SH-SY5Y (cell line): Measurements from ENCODE around the gene RNF214.

Experiments used
- GATA2 ChIP-seq: IDR thresholded peaks from 2 replicates; pipeline ENCODE4 v1.6.1; 2011; ENCODE audit warnings: mild to moderate bottlenecking, low read depth, low read length
- GATA3 ChIP-seq: IDR thresholded peaks from 2 replicates; pipeline ENCODE4 v1.6.1; 2011; ENCODE audit warnings: low read depth, mild to moderate bottlenecking, low read length, moderate library complexity

RNF214 gene

GRCh38 chr11:117221775-117222517 lies 10.5 kb upstream of the RNF214 start:
- TF ChIP-seq GATA3 = no peak
- TF ChIP-seq GATA2 = no peak

DNA sequence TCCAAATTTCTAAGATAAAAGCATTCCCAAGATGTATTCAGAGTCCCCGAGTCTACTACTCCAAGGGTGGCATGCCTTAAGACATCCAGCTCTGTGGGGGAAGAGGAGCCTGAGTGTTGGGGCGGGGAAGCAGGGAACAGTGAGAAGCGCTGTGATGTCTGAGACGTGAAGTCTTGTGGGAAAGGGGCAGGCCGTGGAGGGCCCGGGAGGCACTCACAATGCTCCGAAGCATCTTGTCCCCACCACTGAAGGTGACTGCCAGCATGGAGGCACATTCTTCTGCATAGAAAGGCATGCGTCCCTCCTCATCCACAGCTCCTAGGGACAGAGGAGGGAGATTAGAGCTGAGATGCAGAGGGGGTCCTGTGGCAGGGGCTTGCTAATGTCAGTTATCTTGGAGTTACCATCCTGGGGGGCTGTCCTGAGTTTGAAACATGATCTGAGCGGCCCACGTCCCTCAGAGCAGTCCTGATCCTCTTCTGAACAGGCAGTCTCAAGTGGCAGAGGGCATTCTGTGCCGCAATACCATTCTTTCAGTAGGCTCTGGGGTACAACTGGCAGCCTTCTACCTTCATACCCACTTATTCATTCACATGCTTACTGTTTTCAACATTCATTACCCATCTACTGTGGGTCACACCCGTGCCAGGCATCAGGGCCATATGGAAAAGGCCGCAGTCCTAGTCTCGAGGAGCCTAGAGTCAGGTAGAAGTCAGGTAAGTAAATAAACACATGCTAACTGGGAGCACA lies 9.3 kb upstream of the RNF214 start:
- no peak for TF ChIP-seq GATA2
- TF ChIP-seq GATA3 = no peak

DNA sequence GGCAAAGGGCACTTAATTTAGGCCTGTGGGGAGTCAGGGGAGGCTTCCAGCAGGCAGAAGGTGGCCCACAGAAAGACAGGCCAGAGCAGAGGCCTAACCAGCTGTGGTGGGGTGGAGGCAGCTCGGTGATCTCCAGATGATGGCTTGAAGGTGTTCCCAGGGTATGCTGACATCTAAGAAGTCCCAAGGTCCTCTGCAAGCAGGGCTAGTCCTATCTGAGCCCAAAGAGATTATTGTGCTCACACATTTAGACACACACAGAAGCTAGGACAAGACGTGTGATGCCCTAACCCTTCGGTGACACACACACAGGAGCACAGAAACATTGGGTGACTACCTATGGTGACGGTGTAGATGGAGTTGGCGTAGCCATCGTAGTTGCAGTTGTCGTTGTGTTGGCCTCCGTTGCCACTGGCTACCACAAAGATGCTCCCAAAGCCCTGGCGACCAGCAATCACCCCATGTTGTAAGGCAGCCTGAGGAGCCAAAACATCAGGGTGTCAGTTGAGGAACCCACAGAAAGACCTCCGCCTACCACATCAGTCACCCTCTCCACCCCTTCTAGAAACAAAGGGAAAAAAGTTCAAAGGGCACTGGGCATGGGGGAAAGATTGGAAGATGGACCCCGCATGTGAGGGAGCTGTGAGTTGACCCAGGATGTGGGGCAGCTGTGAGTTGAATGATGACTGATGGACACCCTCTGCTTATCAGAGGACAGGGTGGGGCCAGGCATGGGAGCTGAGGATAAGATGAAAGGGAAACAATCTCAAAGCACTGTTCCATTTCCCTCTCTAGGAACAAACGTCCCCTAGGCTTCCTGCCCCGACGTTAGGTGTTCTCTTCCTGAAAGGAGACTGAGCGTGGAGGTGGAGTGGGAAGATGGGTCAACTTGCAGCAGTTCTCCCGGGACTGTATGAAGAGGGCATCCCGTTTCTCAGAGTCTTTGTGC lies 8.5 kb upstream of the RNF214 start:
- TF ChIP-seq GATA2 = no peak
- no peak for TF ChIP-seq GATA3

- no peak for TF ChIP-seq GATA2
- no peak for TF ChIP-seq GATA3
Measured at GRCh38 chr11:117225553-117226170, 6.8 kb upstream of the RNF214 start.

DNA sequence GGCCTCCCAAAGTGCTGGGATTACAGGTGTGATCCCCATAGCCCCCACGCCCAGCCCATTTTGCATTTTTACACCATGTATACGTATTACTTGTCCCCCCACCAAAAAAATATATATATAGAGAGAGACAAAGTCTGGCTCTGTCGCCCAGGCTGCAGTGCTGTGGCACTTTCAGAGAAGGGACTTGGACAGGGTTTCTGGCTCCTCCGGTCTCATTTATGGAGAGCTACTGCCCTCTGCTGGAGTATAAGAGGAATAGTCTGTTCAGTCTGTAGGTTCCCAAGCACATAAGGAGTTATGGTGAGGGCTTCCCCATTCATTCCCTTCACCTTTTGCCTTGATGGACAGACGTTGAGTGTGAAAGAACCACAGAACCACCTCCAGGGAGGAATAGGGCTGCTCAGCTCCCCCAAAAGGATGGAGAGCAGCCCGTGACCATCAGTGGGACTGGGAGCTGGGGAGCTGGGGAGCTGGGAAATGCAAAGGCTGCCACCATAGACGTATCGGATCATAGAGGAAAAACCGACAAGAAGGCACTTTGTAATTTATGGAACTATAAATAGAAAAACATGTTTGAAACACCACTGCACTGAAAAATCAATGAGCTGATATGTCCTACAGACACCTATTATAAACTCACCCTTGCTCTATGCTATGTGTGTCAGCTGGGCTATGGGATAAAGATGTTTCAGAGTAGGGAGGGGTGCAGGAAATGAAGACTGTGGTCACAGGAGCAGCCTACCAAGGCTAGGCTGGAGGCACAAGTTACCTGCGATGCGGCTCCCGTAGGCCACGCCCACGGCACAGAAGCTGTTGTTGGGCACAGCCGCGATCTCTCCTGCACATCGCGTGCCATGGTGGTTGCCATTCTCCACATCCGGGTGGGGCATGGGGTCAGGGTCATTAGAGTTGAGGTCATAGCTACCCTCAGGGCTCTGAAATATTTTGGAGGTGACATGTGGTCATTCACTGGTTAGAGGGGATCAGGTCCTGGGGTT lies 5.8 kb upstream of the RNF214 start:
- TF ChIP-seq GATA2 (no peak), GATA3 (no peak)

DNA sequence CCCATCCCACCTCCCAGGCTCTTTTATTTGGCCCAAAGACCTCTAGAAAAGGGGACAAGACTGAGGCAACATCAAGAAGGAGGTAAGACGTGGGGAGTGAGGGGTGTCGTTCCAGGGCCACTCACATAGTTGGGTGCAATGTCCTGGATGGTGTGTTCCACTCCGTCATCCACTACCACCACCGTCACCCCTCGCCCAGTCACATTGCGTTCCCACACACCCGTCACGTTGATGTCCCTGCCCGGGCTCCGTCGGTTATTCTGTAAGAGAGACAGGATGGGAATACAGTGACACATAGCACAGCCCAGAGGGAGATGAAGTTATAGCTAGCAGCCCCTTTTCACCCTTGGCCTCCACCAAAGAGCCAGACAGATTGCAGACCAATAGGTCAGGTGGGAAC lies 4.4 kb upstream of the RNF214 start:
- TF ChIP-seq GATA2 = no peak
- no peak for TF ChIP-seq GATA3

DNA sequence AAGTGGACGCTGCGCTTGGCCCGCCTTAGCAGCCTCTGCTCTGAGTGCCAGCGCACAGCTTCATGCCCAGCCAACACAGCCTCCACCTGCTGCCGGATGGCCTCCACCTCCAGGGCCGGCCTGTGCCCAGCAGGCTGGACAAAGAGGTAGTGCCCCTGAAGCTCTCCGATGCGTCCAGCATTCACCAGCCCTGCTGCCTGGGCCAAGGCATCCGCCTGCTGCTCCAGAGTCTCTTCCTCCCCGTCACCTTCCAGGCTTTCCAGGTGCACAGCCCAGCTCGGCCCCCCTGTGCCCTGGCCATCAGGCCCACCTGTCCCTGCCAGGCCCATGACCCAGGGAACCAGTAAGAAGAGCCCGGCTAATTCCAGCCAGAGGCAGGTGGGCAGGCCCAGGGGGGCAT lies 3.1 kb upstream of the RNF214 start:
- TF ChIP-seq GATA3 (no peak), GATA2 (no peak)

DNA sequence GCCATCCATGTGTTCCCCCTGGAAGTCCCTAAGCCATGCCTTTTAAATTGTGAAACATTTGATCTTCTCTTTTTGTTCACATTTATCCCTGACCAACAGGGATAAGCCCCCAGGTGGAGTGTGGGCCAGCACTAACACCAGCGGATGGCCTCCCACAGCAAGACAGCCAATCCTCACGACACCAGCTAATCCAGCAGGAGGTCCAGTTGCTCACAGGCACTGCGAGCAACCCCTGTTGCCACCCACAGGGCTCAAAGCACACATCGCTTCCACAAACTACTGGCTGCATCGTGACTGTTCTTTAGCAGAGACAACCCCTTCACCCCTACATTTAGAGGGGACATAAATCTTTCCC lies 2.6 kb upstream of the RNF214 start:
- TF ChIP-seq GATA3 (no peak), GATA2 (no peak)

DNA sequence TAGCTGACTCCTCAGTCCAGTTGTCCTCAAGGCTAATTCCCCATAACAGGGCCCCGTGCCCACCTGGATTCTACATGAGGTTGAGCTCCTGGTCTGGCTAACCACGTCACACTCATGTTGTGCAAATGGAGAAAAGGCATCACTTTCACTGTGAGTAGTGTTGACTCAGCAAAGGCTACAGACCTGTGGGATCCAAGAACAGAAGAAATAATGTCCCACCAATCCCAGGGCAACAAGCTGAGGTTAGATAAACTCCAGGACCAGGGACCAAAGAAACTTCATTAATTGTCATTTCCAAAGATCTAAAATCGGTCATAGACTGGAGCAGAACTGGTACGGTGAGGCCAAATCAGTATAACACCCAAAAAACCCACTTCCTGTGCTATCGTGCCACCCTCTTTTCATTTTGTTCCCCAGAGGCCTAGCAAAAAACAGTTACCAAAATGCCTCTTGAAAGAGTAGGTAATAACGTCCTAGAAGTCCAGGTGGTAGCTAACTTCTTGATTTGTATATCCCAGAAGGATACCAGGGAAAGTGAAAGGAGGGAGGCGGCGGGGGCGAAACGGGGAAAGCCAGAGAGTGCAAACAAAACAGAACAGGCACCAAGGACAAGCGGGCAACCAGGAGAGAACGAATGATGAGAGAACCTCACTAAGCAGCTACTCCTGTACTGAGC lies 2.0 kb upstream of the RNF214 start:
- TF ChIP-seq GATA2 = no peak
- TF ChIP-seq GATA3 = no peak

GRCh38 chr11:117230999-117231841 lies 1.3 kb upstream of the RNF214 start:
- TF ChIP-seq GATA3 (no peak), GATA2 (no peak)

- TF ChIP-seq GATA2 (no peak), GATA3 (no peak)
Measured at GRCh38 chr11:117231842-117232091, 704 bp upstream of the RNF214 start, which contains the start of gene PCSK7. TSS of gene PCSK7 (minus strand) at chr11:117232073. CDS start at chr11:117229844, 2,229 bp downstream.
